ENCODE data around the gene MYL12A. TPM values are rescaled to one million over a fixed set of nuclear protein-coding genes. Genes with fewer than 3 reads are reported as not detected.
A peak's percentile ranks its signal among the peaks of the same experiment; 100 is the strongest.

MYL12A gene
- total and polyA plus RNA-seq, 2 experiments from 2014 or later: 206 to 502 TPM

- peak overlapping the region; percentile 6; the same call in 1 of the 3 replicates for H3K4me3 Mint-ChIP-seq
- Histone ChIP-seq H3K9me2 (ENCODE audit: insufficient read depth) (no peaks in the 10 kb centered on the region), H4K20me1 (replicated peaks; ENCODE audit: insufficient read depth) (peaks cover 49% of the 10 kb centered on the region), H3K79me2 (replicated peaks; ENCODE audit: insufficient read depth) (peaks cover 70% of the 10 kb centered on the region), H3K27ac (ENCODE audit: low read depth) (no peak overlapping the region), H3K4me1 (ENCODE audit: insufficient read depth) (peaks cover 12% of the 10 kb centered on the region), H3F3A (replicated peaks; ENCODE audit: low read depth) (no peaks in the 10 kb centered on the region), H3K4me2 (no peak overlapping the region), H2AFZ (no peak overlapping the region), H3K27me3 (ENCODE audit: insufficient read depth) (no peaks in the 10 kb centered on the region), H3K4me3 (no peak overlapping the region), H3K36me3 (ENCODE audit: insufficient read depth) (no peaks in the 10 kb centered on the region)
- ATAC-seq (no peak), DNase-seq (ENCODE audit: low spot score) (no peak)
- H3K9me3 Mint-ChIP-seq: no peaks in the 10 kb centered on the region
- H3K27me3 Mint-ChIP-seq (ENCODE audit: insufficient read depth, low read depth, poor library complexity): peaks cover 6% of the 10 kb centered on the region
- no peaks in the 10 kb centered on the region; the same call in 2 of the 3 replicates for H3K36me3 Mint-ChIP-seq (ENCODE audit: low read depth)
- peaks cover 47% of the 10 kb centered on the region for H3K4me1 Mint-ChIP-seq
- H3K27ac Mint-ChIP-seq: peak overlapping the region; percentile 19; the same call in 1 of the 2 replicates
- TF ChIP-seq EZH2 (IDR thresholded peaks at IDR 0.05; ENCODE audit: low read depth, unreplicated experiment): no peak
- no peak for TF ChIP-seq JUNB (IDR thresholded peaks at IDR 0.05; ENCODE audit: unreplicated experiment)
- TF ChIP-seq ZNF462 (CRISPR knock-in tag; IDR thresholded peaks at IDR 0.05): no peak
- no peak for TF ChIP-seq ZNF114 (CRISPR knock-in tag; IDR thresholded peaks at IDR 0.05)
- TF ChIP-seq POLR2AphosphoS5 (IDR thresholded peaks at IDR 0.05; ENCODE audit: low read depth): no peak
- no peak for TF ChIP-seq ZNF331 (CRISPR knock-in tag; IDR thresholded peaks at IDR 0.05; ENCODE audit: low read depth)
- TF ChIP-seq NANOG (IDR thresholded peaks at IDR 0.05; ENCODE audit: borderline replicate concordance): no peak
- TF ChIP-seq EZH2phosphoT487 (IDR thresholded peaks at IDR 0.05; ENCODE audit: unreplicated experiment): no peak
- TF ChIP-seq CTCF (conservative IDR thresholded peaks at IDR 0.05; ENCODE audit: low read depth in 2 of 2): no peak
- TF ChIP-seq REST (IDR thresholded peaks at IDR 0.05; ENCODE audit: unreplicated experiment): no peak
- no peak for TF ChIP-seq CREB1 (CRISPR knock-in tag; IDR thresholded peaks at IDR 0.05; ENCODE audit: low read depth)
- no peak for TF ChIP-seq STAT1 (IDR thresholded peaks at IDR 0.05; ENCODE audit: unreplicated experiment)
- TF ChIP-seq ETS1 (IDR thresholded peaks at IDR 0.05): no peak
Observed at GRCh38 chr18:3264362-3264761, 16.8 kb downstream of the MYL12A start.
